Measurements from ENCODE around the gene ATF7IP. TPM values are rescaled to one million over a fixed set of nuclear protein-coding genes. Genes with fewer than 3 reads are reported as not detected.

The ATF7IP gene
- total RNA-seq, 1 donor from 2014 or later = 46.4 TPM

- H3K36me3 ChIP-seq = no peaks in the 10 kb centered on the region
Measured at GRCh38 chr12:14356147-14356546, 9.3 kb upstream of the ATF7IP start.

GRCh38 chr12:14357486-14357885 lies 8.0 kb upstream of the ATF7IP start:
- Histone ChIP-seq H3K27ac (no peak overlapping the region), H3K4me1 (no peaks in the 10 kb centered on the region), H3K4me3 (no peak overlapping the region), H3K36me3 (no peaks in the 10 kb centered on the region), H3K27me3 (no peaks in the 10 kb centered on the region), H3K9me3 (no peaks in the 10 kb centered on the region)
- TF ChIP-seq POLR2AphosphoS5 (IDR thresholded peaks at IDR 0.05; ENCODE audit: insufficient read depth in 1 of 2, low read depth in 1 of 2) (no peak), POLR2A (IDR thresholded peaks at IDR 0.05) (no peak), CTCF (IDR thresholded peaks at IDR 0.05) (no peak)
- DNase-seq (ENCODE audit: extremely low spot score in 2 of 2) = no peak
- intact Hi-C loops (cut with DNase I) = no loop called here

More at GRCh38 chr12:14356147-14356546, 9.3 kb upstream of the ATF7IP start:
- Histone ChIP-seq H3K27me3 (no peaks in the 10 kb centered on the region), H3K4me3 (no peak overlapping the region), H3K9me3 (no peaks in the 10 kb centered on the region), H3K4me1 (no peaks in the 10 kb centered on the region), H3K27ac (no peak overlapping the region)
- no peak for DNase-seq (ENCODE audit: extremely low spot score in 2 of 2)
- no peak for TF ChIP-seq POLR2A (IDR thresholded peaks at IDR 0.05)
- no peak for TF ChIP-seq CTCF (IDR thresholded peaks at IDR 0.05)
- no peak for TF ChIP-seq POLR2AphosphoS5 (IDR thresholded peaks at IDR 0.05; ENCODE audit: insufficient read depth in 1 of 2, low read depth in 1 of 2)
- intact Hi-C loops (cut with DNase I) = no loop called here

- Histone ChIP-seq H3K4me1 (peaks cover 8% of the 10 kb centered on the region), H3K4me3 (no peak overlapping the region), H3K27me3 (no peaks in the 10 kb centered on the region), H3K36me3 (no peaks in the 10 kb centered on the region), H3K27ac (no peak overlapping the region), H3K9me3 (no peaks in the 10 kb centered on the region)
- no peak for DNase-seq (ENCODE audit: extremely low spot score in 2 of 2)
- TF ChIP-seq POLR2A (IDR thresholded peaks at IDR 0.05) (no peak), CTCF (IDR thresholded peaks at IDR 0.05) (no peak)
- intact Hi-C loops (cut with DNase I) = no loop called here
Measured at GRCh38 chr12:14362352-14362751, 3.1 kb upstream of the ATF7IP start.

GRCh38 chr12:14364583-14365271 lies 755 bp upstream of the ATF7IP start:
- Histone ChIP-seq H3K4me1 (peaks cover 8% of the 10 kb centered on the region), H3K9me3 (no peaks in the 10 kb centered on the region), H3K36me3 (peaks cover 0 to 7% of the 10 kb centered on the region in 2 donors), H3K4me3 (peak overlapping the region; percentile 62 to 70), H3K27ac (peak overlapping the region; percentile 94), H3K27me3 (no peaks in the 10 kb centered on the region)
- TF ChIP-seq POLR2AphosphoS5 (IDR thresholded peaks at IDR 0.05; ENCODE audit: insufficient read depth in 1 of 2, low read depth in 1 of 2) (no peak), CTCF (IDR thresholded peaks at IDR 0.05) (no peak), POLR2A (IDR thresholded peaks at IDR 0.05) (no peak)
- intact Hi-C loops (cut with DNase I) = loop anchor here (5.0 kb wide), 1 partner anchor 107 kb away; no protein-coding TSS in a partner anchor
- no peak for DNase-seq (ENCODE audit: extremely low spot score in 2 of 2)

All from vagina (tissue), 2 donors.